Hepatocyte (in vitro differentiated cells): ENCODE results near the gene TMEM129. TPM values are rescaled to one million over a fixed set of nuclear protein-coding genes. Genes with fewer than 3 reads are reported as not detected.

Source experiments
- DNase-seq: peaks from one replicate; pipeline ENCODE4 v3.0.0-alpha.2; 2016; ENCODE audit warnings: low spot score
- H2AFZ ChIP-seq: fragments of 200-600 bp; sonication (generic); 2 replicates; pipeline ENCODE4 v1.6.0; 2016; ENCODE audit warnings: antibody characterized with exemption, mild to moderate bottlenecking
- H3K27ac ChIP-seq: fragments of 200-600 bp; sonication (generic); 2 replicates; pipeline ENCODE4 v1.5.1; 2016; ENCODE audit warnings: mild to moderate bottlenecking
- H3K27me3 ChIP-seq: fragments of 200-600 bp; sonication (generic); 2 replicates; pipeline ENCODE4 v1.6.1; 2016
- H3K36me3 ChIP-seq: fragments of 200-600 bp; sonication (generic); replicated peaks from 2 replicates; pipeline ENCODE4 v1.5.1; 2016; ENCODE audit warnings: low read depth; ENCODE audit not compliant: insufficient read depth
- H3K4me1 ChIP-seq: fragments of 200-600 bp; sonication (generic); 2 replicates; pipeline ENCODE4 v1.5.1; 2016; ENCODE audit warnings: mild to moderate bottlenecking, moderate library complexity; ENCODE audit not compliant: insufficient read depth
- H3K4me2 ChIP-seq: fragments of 200-600 bp; sonication (generic); 2 replicates; pipeline ENCODE4 v1.6.0; 2016
- H3K4me3 ChIP-seq: fragments of 200-600 bp; sonication (generic); 2 replicates; pipeline ENCODE4 v1.5.1; 2016; ENCODE audit warnings: mild to moderate bottlenecking
- H3K79me2 ChIP-seq: fragments of 200-600 bp; sonication (generic); 2 replicates; pipeline ENCODE4 v1.6.0; 2017; ENCODE audit warnings: mild to moderate bottlenecking
- H3K9me2 ChIP-seq: fragments of 200-600 bp; sonication (generic); replicated peaks from 2 replicates; pipeline ENCODE4 v1.6.0; 2017; ENCODE audit warnings: mild to moderate bottlenecking; ENCODE audit not compliant: insufficient read depth
- H3K9me3 ChIP-seq: fragments of 200-600 bp; sonication (generic); 2 replicates; pipeline ENCODE4 v1.5.1; 2016; ENCODE audit warnings: low read depth, mild to moderate bottlenecking
- H4K20me1 ChIP-seq: fragments of 200-600 bp; sonication (generic); 2 replicates; pipeline ENCODE4 v1.6.0; 2016; ENCODE audit warnings: mild to moderate bottlenecking; ENCODE audit not compliant: insufficient read depth, poor library complexity, severe bottlenecking
- EZH2 ChIP-seq: fragments of 200-600 bp; sonication (generic); IDR thresholded peaks from 2 replicates; pipeline ENCODE4 v1.6.1; 2016; ENCODE audit warnings: antibody characterized with exemption, mild to moderate bottlenecking, borderline replicate concordance
- EZH2phosphoT487 ChIP-seq: fragments of 200-600 bp; sonication (generic); IDR thresholded peaks from one replicate; pipeline ENCODE4 v1.6.1; 2018; ENCODE audit warnings: antibody characterized with exemption, mild to moderate bottlenecking, low read depth, moderate library complexity; ENCODE audit not compliant: unreplicated experiment, severe bottlenecking
- WGBS: methylation state at CpG from one replicate; pipeline ENCODE4 v1.1.6; 2016; ENCODE audit warnings: low lambda C conversion rate; ENCODE audit errors: missing lambda C conversion rate; 5-methylcytosine and 5-hydroxymethylcytosine counted together
- polyA plus RNA-seq: library from polyadenylated mRNA; unstranded; fragments of >200 nt; fragmentation: Nextera tagmentation; extraction: Ambion mirVana; gene quantifications from 2 replicates; pipeline ENCODE4 v1.2.1, GENCODE V29; 2016
- total RNA-seq: library from RNA; depleted of rRNA; stranded (reverse); fragments of >200 nt; gene quantifications from 2 replicates; pipeline ENCODE4 v1.2.3, GENCODE V29; 2014
- TF ChIP-seq, protein P1 (sequence below): fragments of 200-600 bp; sonication (generic); IDR thresholded peaks from 2 replicates; pipeline ENCODE4 v1.5.1; 2016; ENCODE audit warnings: antibody characterized with exemption, mild to moderate bottlenecking; ENCODE audit not compliant: poor library complexity

TMEM129 gene
- total and polyA plus RNA-seq, 2 experiments from 2014 or later, result 40.8 to 59.4 TPM

DNA sequence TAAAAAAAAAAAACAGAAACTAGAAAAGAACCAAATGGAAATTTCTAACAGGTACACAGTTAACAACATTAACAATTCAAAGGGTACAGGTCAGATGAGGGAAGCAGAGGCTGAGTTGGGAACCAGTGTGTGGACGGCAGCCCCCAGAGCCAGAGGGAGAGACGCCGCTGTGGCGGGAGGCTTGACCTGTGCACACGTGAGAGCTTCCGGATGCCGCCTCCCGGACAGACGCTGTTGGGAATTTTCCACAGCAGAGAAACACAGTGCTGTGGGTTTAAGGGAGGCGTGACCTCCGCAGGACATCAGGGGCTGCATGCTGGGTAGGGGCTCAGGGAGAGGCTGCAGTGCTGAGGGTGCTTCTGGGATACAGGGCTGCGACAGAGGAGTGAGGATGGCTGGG is 22.4 kb upstream of the TMEM129 start:
- Histone ChIP-seq H3K36me3 (no peaks in the 10 kb centered on the region), H4K20me1 (no peaks in the 10 kb centered on the region), H3K79me2 (no peaks in the 10 kb centered on the region), H3K4me2 (no peak overlapping the region), H3K9me3 (no peaks in the 10 kb centered on the region), H3K9me2 (no peaks in the 10 kb centered on the region), H3K27ac (no peak overlapping the region), H3K27me3 (no peaks in the 10 kb centered on the region), H3K4me1 (peaks cover 2% of the 10 kb centered on the region), H2AFZ (no peak overlapping the region), H3K4me3 (no peak overlapping the region)
- TF ChIP-seq, protein P1, sequence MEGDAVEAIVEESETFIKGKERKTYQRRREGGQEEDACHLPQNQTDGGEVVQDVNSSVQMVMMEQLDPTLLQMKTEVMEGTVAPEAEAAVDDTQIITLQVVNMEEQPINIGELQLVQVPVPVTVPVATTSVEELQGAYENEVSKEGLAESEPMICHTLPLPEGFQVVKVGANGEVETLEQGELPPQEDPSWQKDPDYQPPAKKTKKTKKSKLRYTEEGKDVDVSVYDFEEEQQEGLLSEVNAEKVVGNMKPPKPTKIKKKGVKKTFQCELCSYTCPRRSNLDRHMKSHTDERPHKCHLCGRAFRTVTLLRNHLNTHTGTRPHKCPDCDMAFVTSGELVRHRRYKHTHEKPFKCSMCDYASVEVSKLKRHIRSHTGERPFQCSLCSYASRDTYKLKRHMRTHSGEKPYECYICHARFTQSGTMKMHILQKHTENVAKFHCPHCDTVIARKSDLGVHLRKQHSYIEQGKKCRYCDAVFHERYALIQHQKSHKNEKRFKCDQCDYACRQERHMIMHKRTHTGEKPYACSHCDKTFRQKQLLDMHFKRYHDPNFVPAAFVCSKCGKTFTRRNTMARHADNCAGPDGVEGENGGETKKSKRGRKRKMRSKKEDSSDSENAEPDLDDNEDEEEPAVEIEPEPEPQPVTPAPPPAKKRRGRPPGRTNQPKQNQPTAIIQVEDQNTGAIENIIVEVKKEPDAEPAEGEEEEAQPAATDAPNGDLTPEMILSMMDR, result no peak
- TF ChIP-seq EZH2, result no peak
- TF ChIP-seq EZH2phosphoT487, result no peak
- WGBS, result 90% methylated on average over 12 of the region's 12 CpGs
- DNase-seq, result no peak

DNA sequence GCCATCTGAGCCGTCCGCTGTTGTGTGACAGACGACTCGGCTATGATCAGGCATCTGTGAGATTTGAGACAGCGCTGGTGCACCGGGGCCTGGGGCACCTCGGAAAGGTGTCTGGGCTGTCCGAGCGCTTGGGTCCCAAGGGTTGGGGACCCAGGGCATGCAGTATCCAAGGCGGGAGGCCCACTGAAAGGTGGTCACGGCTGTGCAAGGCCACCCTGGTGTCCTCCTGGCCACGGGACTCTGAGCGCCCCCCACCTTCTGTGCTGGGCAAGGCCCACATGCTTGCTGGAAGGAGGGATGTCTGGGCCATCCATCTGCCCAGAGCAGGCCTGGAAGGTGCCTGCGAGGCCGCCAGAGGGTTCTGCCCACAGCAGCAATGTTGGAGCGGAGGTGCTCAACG is 20.1 kb upstream of the TMEM129 start:
- no peak overlapping the region for H3K4me3 ChIP-seq
- no peak for DNase-seq
- H3K27ac ChIP-seq, result no peak overlapping the region
- no peaks in the 10 kb centered on the region for H3K79me2 ChIP-seq
- no peaks in the 10 kb centered on the region for H3K4me1 ChIP-seq
- H3K4me2 ChIP-seq, result no peak overlapping the region
- no peaks in the 10 kb centered on the region for H3K27me3 ChIP-seq
- H3K9me3 ChIP-seq, result no peaks in the 10 kb centered on the region
- no peak overlapping the region for H2AFZ ChIP-seq
- 90% methylated on average over 17 of the region's 17 CpGs for WGBS
- no peaks in the 10 kb centered on the region for H3K36me3 ChIP-seq
- H3K9me2 ChIP-seq, result no peaks in the 10 kb centered on the region
- no peaks in the 10 kb centered on the region for H4K20me1 ChIP-seq
- TF ChIP-seq EZH2phosphoT487, result no peak
- TF ChIP-seq, protein P1, result no peak
- TF ChIP-seq EZH2, result no peak

DNA sequence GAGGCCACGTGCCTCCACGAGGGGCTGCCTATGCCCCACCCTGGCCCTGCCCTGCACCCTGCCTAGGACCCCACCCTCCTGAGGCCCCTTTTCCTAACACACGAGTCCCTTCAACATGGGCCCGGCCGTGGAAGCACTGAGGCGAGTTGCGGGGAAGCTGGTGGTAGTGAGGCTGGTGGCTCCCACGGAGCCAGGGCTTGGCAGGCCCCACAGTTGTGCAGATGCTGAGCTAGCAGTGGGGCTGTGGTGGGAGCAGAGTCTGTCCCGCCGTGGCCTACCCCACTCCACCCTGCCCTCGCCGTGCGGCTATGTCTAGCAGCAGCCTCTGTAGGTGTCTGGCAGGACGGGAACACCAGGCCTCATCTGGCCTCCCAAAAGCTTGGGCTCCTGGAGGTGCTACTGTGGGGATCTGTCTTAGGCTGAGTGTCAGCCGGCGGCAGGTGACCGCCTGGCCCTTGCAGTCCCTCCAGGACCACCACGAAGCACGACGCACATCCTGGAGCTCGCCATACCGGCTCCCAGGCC is 19.0 kb upstream of the TMEM129 start:
- no peak for TF ChIP-seq EZH2
- TF ChIP-seq, protein P1, result no peak
- no peak for TF ChIP-seq EZH2phosphoT487
- Histone ChIP-seq H3K36me3 (no peaks in the 10 kb centered on the region), H3K9me2 (no peaks in the 10 kb centered on the region), H2AFZ (no peak overlapping the region), H4K20me1 (no peaks in the 10 kb centered on the region), H3K27ac (no peak overlapping the region), H3K79me2 (no peaks in the 10 kb centered on the region), H3K4me1 (no peaks in the 10 kb centered on the region), H3K4me2 (no peak overlapping the region), H3K4me3 (no peak overlapping the region), H3K27me3 (no peaks in the 10 kb centered on the region), H3K9me3 (no peaks in the 10 kb centered on the region)
- WGBS, result 98% methylated on average over 20 of the region's 22 CpGs
- no peak for DNase-seq
